Stimulated activated CD8-positive, alpha-beta memory T cell treated with anti-CD3 and anti-CD28 coated beads, Interleukin-7, amount 100 ng/mL, for 1 hour (primary cell): ENCODE data around the gene TMEM191C.
"Not testable (repeated sequence)": the region's sequence is repeated elsewhere in the genome, so short reads cannot be mapped to it uniquely, and the experiment has no call there.

Experiments
- DNase-seq, 2 donors: peaks; one replicate each; pipeline ENCODE4 v3.0.0-alpha.2; 2020; ENCODE audit warnings: low read depth in 2 of 2

Gene TMEM191C

GRCh38 chr22:21473664-21474063 is 6.5 kb downstream of the TMEM191C start:
- DNase-seq: not testable (repeated sequence)

GRCh38 chr22:21484039-21484438 is 16.9 kb downstream of the TMEM191C start:
- DNase-seq: not testable (repeated sequence)

GRCh38 chr22:21487723-21488122 is 20.5 kb downstream of the TMEM191C start:
- DNase-seq: not testable (repeated sequence)

- not testable (repeated sequence) for DNase-seq
Observed at GRCh38 chr22:21489149-21489680, 22.0 kb downstream of the TMEM191C start.

- not testable (repeated sequence) for DNase-seq
Observed at GRCh38 chr22:21490556-21490955, 23.4 kb downstream of the TMEM191C start.

- DNase-seq: not testable (repeated sequence)
Observed at GRCh38 chr22:21492271-21492670, 25.1 kb downstream of the TMEM191C start.

- DNase-seq: not testable (repeated sequence)
Observed at GRCh38 chr22:21493789-21494782, 26.9 kb downstream of the TMEM191C start.

DNA sequence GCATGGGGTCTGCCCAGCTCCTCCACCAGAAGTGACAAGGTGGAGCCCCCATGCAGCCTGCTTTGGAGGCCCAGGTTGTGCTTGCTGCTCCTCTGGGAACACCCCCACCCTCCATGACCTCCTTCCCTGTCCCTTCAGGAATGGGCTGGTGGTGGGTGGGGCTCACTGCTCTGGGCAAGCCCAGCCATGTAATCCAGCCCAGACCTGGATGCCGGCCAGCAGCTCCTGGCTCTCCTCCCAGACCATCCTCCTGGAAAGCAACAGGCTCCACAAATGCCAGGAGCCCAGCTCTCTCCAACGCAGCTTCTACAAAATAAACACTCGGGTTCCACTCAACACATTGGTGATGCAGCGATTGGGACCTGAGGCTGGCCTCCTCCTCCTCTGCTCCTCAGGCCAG is 30.8 kb downstream of the TMEM191C start:
- DNase-seq: not testable (repeated sequence)

GRCh38 chr22:21498489-21498888 is 31.3 kb downstream of the TMEM191C start:
- DNase-seq: not testable (repeated sequence)

GRCh38 chr22:21499623-21500506 is 32.7 kb downstream of the TMEM191C start:
- not testable (repeated sequence) for DNase-seq

DNA sequence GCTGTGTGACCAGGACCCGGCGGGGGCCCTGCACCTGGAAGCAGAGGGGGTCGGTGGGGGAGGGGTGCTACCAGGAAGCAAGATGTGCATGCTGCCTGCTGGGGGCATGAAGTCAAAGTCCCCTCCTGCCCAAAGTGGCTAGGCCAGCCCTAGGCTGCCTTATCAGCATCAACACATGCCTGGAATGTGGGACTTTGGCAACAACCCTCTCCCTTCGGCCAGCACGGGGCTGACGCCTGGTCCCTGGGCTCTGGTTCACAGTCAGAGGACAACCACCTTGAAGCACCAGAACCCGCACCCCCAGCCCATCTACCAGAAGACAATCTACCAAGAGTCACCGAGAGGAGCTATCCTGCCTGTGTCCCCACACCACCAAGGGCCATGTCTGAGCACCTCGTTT is 43.2 kb downstream of the TMEM191C start:
- DNase-seq: not testable (repeated sequence)

DNA sequence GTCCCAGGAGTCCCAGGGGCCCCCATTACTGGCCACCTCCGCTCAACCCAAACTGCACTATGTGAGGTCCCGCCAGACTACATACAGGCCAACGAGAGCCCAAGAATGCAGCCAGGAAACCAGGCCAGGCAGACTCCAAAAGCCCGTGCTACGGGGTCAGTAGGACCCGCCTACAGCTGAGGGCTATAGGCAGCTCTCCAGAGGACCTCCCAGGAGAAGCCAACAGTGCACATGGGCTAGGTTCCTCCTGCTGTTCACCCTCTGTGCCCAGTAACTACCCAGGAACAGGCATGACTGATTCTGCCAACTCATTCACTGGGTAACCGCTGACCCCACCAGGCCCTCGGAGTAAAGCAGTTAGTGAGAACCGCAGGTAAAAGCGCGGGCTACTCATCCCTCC is 44.8 kb downstream of the TMEM191C start:
- DNase-seq: not testable (repeated sequence)

DNA sequence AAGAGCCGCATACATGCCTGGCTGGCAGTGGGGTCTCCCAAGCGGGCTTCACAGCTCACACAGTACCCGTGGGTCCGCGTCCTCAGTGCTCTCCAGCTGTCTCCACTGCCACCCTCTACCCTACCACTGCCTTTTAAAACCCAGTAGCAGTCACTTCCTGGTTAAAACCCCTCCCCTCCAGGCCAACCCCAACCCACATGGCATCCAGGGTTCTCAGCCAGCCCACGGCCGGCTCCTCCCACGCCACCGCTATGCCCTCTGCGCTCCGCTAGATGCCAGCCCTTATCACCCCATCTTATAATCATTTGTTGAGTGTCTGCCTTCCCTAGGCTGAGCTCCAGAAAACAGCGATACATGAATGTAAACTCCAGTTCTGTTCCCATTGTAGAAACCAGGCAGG is 46.9 kb downstream of the TMEM191C start:
- not testable (repeated sequence) for DNase-seq

GRCh38 chr22:21515234-21515633 is 48.0 kb downstream of the TMEM191C start:
- not testable (repeated sequence) for DNase-seq

DNA sequence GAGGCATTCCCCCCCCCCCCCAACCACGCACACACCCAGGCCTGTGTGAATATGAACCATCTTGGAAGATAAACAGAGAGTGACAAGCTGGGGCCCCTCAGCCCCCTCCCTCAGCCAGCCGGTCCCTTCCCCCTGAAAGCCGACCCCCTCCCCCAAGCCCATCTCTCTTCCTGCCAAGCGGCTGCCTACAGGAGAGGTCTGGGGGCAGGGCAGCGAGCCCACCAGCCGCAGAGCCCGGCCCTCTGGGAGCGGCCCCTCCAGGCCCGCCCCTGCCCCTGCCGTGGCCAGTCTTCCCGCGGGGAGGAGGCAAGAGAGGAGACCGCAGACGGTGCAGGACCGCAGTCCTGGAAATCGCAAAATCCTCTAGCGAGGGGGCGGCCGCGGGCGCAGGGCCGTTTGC is 49.3 kb downstream of the TMEM191C start:
- not testable (repeated sequence) for DNase-seq

GRCh38 chr22:21516970-21517764 is 50.0 kb downstream of the TMEM191C start:
- peak in 1 of 2 donors; percentile 43 for DNase-seq
